HepG2 (cell line): ENCODE results near the gene HEPHL1. TPM values are rescaled to one million over a fixed set of nuclear protein-coding genes. Genes with fewer than 3 reads are reported as not detected.

Source experiments
- ATAC-seq: fragments of 200-7000 bp; cut with Tn5 transposase; 3 replicates; pipeline ENCODE4 v1.9.1; 2020; ENCODE audit warnings: mild to moderate bottlenecking, moderate library complexity
- BruUV-seq: library from RNA; stranded (reverse); fragments of 400-500 nt; replicated peaks from 2 replicates; lab custom pipeline; 2021; lab: Mats Ljungman, UMichigan
- CTCF ChIA-PET: fragments of 300-600 bp; formaldehyde crosslinking; extraction: SDS; loops from one replicate; lab custom pipeline; 2021; ENCODE audit warnings: low total read pairs, inconsistent platforms, low intra/inter-chr PET ratio; lab: Yijun Ruan, JAX
- POLR2A ChIA-PET: fragments of 350-600 bp; sonication (Branson Sonifier 250); formaldehyde crosslinking; loops from one replicate; lab custom pipeline; 2020; ENCODE audit warnings: antibody characterized with exemption, inconsistent platforms; lab: Yijun Ruan, JAX
- DNase-seq: peaks from one replicate; pipeline ENCODE4 v3.0.0-alpha.2; 2015; ENCODE audit warnings: low spot score
- FAIRE-seq: peaks from 3 replicates; lab custom pipeline; 2011; peaks lifted over from hg19 to GRCh38; lab: Jason Lieb, UNC
- H2AFZ ChIP-seq: one replicate; pipeline ENCODE4 v1.6.1; 2011; ENCODE audit warnings: low read length, inconsistent platforms
- H3K27ac ChIP-seq: fragments of 300-600 bp; 3 replicates; pipeline ENCODE4 v1.8.0; 2011; ENCODE audit warnings: mixed run types, mild to moderate bottlenecking, mixed read lengths, low read length, inconsistent platforms; ENCODE audit not compliant: insufficient read depth; ENCODE audit errors: extremely low read length
- H3K27me3 ChIP-seq, 2 experiments: fragments of 200-600 bp in 1 of 2; 2 replicates in 1 of 2; 3 replicates in 1 of 2; pipeline versions ENCODE4 v1.6.0 to v1.8.0; 2011; ENCODE audit warnings: low read length in 2 of 2, mild to moderate bottlenecking in 2 of 2, moderate library complexity in 2 of 2, inconsistent platforms in 1 of 2; ENCODE audit not compliant: insufficient read depth in 2 of 2, control insufficient read depth in 1 of 2
- H3K36me3 ChIP-seq, 2 experiments: fragments of 200-600 bp in 1 of 2; replicated peaks in 1 of 2; 2 replicates in 1 of 2; 3 replicates in 1 of 2; pipeline versions ENCODE4 v1.5.1 to v1.8.0; 2011; ENCODE audit warnings: low read length in 2 of 2, inconsistent platforms in 1 of 2; ENCODE audit not compliant: insufficient read depth in 2 of 2, control insufficient read depth in 1 of 2
- H3K4me1 ChIP-seq: 2 replicates; pipeline ENCODE4 v1.5.1; 2012; ENCODE audit warnings: low read length, inconsistent platforms; ENCODE audit not compliant: insufficient read depth
- H3K4me2 ChIP-seq: 2 replicates; pipeline ENCODE4 v1.6.0; 2011; ENCODE audit warnings: low read depth, low read length, inconsistent platforms
- H3K4me3 ChIP-seq, 3 experiments: fragments of 200-600 bp in 1 of 3; sonication (generic), shearing (Covaris generic) in 1 of 3; replicated peaks in 1 of 3; 2 replicates each; pipeline ENCODE4 v1.5.1; 2011 to 2016; ENCODE audit warnings: low read length in 3 of 3, inconsistent platforms in 2 of 3, low read depth in 2 of 3, mild to moderate bottlenecking in 2 of 3, control low read depth in 1 of 3, mixed read lengths in 1 of 3; ENCODE audit not compliant: insufficient read depth in 1 of 3
- H3K79me2 ChIP-seq: one replicate; pipeline ENCODE4 v1.6.1; 2011; ENCODE audit warnings: low read length, inconsistent platforms; ENCODE audit not compliant: insufficient read depth
- H3K9ac ChIP-seq: 2 replicates; pipeline ENCODE4 v1.6.0; 2011; ENCODE audit warnings: mild to moderate bottlenecking, low read depth, low read length, inconsistent platforms; ENCODE audit not compliant: insufficient read depth
- H3K9me3 ChIP-seq: 2 replicates; pipeline ENCODE4 v1.5.1; 2012; ENCODE audit warnings: mild to moderate bottlenecking, low read length
- H4K20me1 ChIP-seq: 2 replicates; pipeline ENCODE4 v1.6.0; 2011; ENCODE audit warnings: inconsistent platforms, mild to moderate bottlenecking, low read length, moderate library complexity; ENCODE audit not compliant: insufficient read depth
- BCL6 ChIP-seq: IDR thresholded peaks from 2 replicates; pipeline ENCODE4 v1.6.1; 2016; ENCODE audit warnings: missing genetic modification reagents, missing compliant biosample characterization
- BHLHE40 ChIP-seq: IDR thresholded peaks from 2 replicates; pipeline ENCODE4 v1.6.1; 2011; ENCODE audit warnings: low read length, improper control_type of control experiment
- DDIT3 ChIP-seq: sonication (generic); formaldehyde crosslinking; IDR thresholded peaks from 2 replicates; pipeline ENCODE4 v1.4.0; 2020; ENCODE audit warnings: mild to moderate bottlenecking, missing genetic modification reagents
- IKZF4 ChIP-seq: sonication (generic); formaldehyde crosslinking; IDR thresholded peaks from 2 replicates; pipeline ENCODE4 v1.5.1; 2020; ENCODE audit warnings: borderline replicate concordance, mild to moderate bottlenecking, low read depth, missing genetic modification reagents; ENCODE audit errors: not compliant biosample characterization
- MAF1 ChIP-seq: sonication (generic); formaldehyde crosslinking; IDR thresholded peaks from 2 replicates; pipeline ENCODE4 v1.5.0; 2020; ENCODE audit warnings: missing genetic modification reagents, borderline replicate concordance
- MXD4 ChIP-seq: IDR thresholded peaks from 2 replicates; pipeline ENCODE4 v1.6.1; 2016; ENCODE audit warnings: mild to moderate bottlenecking, missing biosample characterization, missing genetic modification reagents
- MZF1 ChIP-seq: sonication (generic); formaldehyde crosslinking; IDR thresholded peaks from 2 replicates; pipeline ENCODE4 v1.8.1; 2023; ENCODE audit warnings: mild to moderate bottlenecking, missing genetic modification reagents, borderline replicate concordance
- PAF1 ChIP-seq: IDR thresholded peaks from 2 replicates; pipeline ENCODE4 v1.6.1; 2016; ENCODE audit warnings: missing genetic modification reagents, missing compliant biosample characterization
- PRPF4 ChIP-seq: fragments of 200-400 bp; formaldehyde crosslinking; IDR thresholded peaks from 2 replicates; pipeline ENCODE4 v1.6.1; 2016; ENCODE audit warnings: low read length, low read depth; ENCODE audit not compliant: poor library complexity, severe bottlenecking
- REXO4 ChIP-seq: sonication (generic); formaldehyde crosslinking; IDR thresholded peaks from 2 replicates; pipeline ENCODE4 v1.8.0; 2022; ENCODE audit warnings: missing genetic modification reagents, mild to moderate bottlenecking, borderline replicate concordance
- RORA ChIP-seq: sonication (generic); formaldehyde crosslinking; IDR thresholded peaks from 2 replicates; pipeline ENCODE4 v1.5.0; 2020; ENCODE audit warnings: mild to moderate bottlenecking, missing genetic modification reagents, moderate library complexity
- XBP1 ChIP-seq: sonication (generic); formaldehyde crosslinking; IDR thresholded peaks from 2 replicates; pipeline ENCODE4 v1.5.0; 2020; ENCODE audit warnings: missing genetic modification reagents
- ZKSCAN1 ChIP-seq: fragments of 150-350 bp; IDR thresholded peaks from 2 replicates; pipeline ENCODE4 v1.6.1; 2014; ENCODE audit warnings: low read length
- ZNF326 ChIP-seq: sonication (generic); formaldehyde crosslinking; IDR thresholded peaks from 2 replicates; pipeline ENCODE4 v1.4.0; 2020; ENCODE audit warnings: missing genetic modification reagents, borderline replicate concordance
- ZNF367 ChIP-seq: sonication (generic); formaldehyde crosslinking; IDR thresholded peaks from 2 replicates; pipeline ENCODE4 v1.4.0; 2020; ENCODE audit warnings: missing genetic modification reagents, borderline replicate concordance
- ZNF780A ChIP-seq: sonication (generic); formaldehyde crosslinking; IDR thresholded peaks from 2 replicates; pipeline ENCODE4 v1.8.0; 2022; ENCODE audit warnings: mild to moderate bottlenecking, missing genetic modification reagents, moderate library complexity
- ZNF839 ChIP-seq: sonication (generic); formaldehyde crosslinking; IDR thresholded peaks from 2 replicates; pipeline ENCODE4 v1.4.0; 2020; ENCODE audit warnings: missing genetic modification reagents, mild to moderate bottlenecking, borderline replicate concordance
- WGBS: methylation state at CpG from one replicate; pipeline ENCODE4 v1.1.6; 2017; ENCODE audit warnings: low lambda C conversion rate; 5-methylcytosine and 5-hydroxymethylcytosine counted together
- in situ Hi-C: cut with HindIII; loops from 2 replicates; pipeline ENCODE4 v1.10.0; 2017; ENCODE audit warnings: low pct_unique_long_range_greater_than_20kb; ENCODE audit not compliant: extremely low pct_ligation_motif_present
- intact Hi-C: fragments of 100-400 bp; cut with micrococcal nuclease; formaldehyde crosslinking; loops from one replicate; pipeline ENCODE4 v1.10.0; 2022; ENCODE audit not compliant: unreplicated experiment
- polyA plus RNA-seq, 8 experiments: library from polyadenylated mRNA; depleted of rRNA in 3 of 8; stranded (reverse) in 7 of 8; unstranded in 1 of 8; fragments of >200 nt; fragmentation: Illumina TruSeq in 4 of 8; extraction: Trizol in 4 of 8; gene quantifications; 2 replicates each; pipeline versions ENCODE4 v1.2.1 to v1.2.3, GENCODE V29; 2011 to 2016; ENCODE audit warnings: low read depth in 4 of 8, missing spikeins in 1 of 8, mixed read lengths in 1 of 8; ENCODE audit not compliant: insufficient read depth in 1 of 8
- total RNA-seq, 5 experiments: library from RNA; depleted of rRNA; stranded (reverse); fragments of >200 nt; fragmentation: Illumina TruSeq; extraction: Trizol; gene quantifications; 2 replicates each; pipeline ENCODE4 v1.2.3, GENCODE V29; 2016; ENCODE audit warnings: low read depth in 1 of 5
- TF ChIP-seq, protein P1 (sequence below): sonication (generic); formaldehyde crosslinking; IDR thresholded peaks from 2 replicates; pipeline ENCODE4 v1.8.1; 2023; ENCODE audit warnings: mild to moderate bottlenecking, missing genetic modification reagents
- TF ChIP-seq, protein P2 (sequence below): sonication (generic); formaldehyde crosslinking; IDR thresholded peaks from 2 replicates; pipeline ENCODE4 v1.8.0; 2023; ENCODE audit warnings: mild to moderate bottlenecking, missing genetic modification reagents

Gene HEPHL1
- total and polyA plus RNA-seq, 2 of the 13 experiments (the other 11 are each of a cell fraction or from before 2014, with no cell fraction given) = 0.04 to 0.05 TPM

- in situ Hi-C loops (no loop called here), intact Hi-C loops (no loop called here)
- Histone ChIP-seq H3K4me2 (peak overlapping the region; percentile 83; the same call in 1 of the 2 replicates), H3K4me1 (peaks cover 43% of the 10 kb centered on the region), H3K9ac (no peak overlapping the region), H3K27ac (no peak overlapping the region), H2AFZ (no peak overlapping the region), H3K27me3 (no peaks in the 10 kb centered on the region; a peak in 1 of 5 replicates), H3K4me3 (no peak overlapping the region), H3K79me2 (peaks cover 53% of the 10 kb centered on the region), H3K36me3 (no peaks in the 10 kb centered on the region), H3K9me3 (no peaks in the 10 kb centered on the region), H4K20me1 (peaks cover 10% of the 10 kb centered on the region; the same call in 1 of the 2 replicates)
- FAIRE-seq (no peak), ATAC-seq (no peak), DNase-seq (no peak)
- 23% methylated on average over 1 of the region's 1 CpG for WGBS
- BruUV-seq = no TSS peak
- CTCF ChIA-PET = no interaction called here
- TF ChIP-seq RORA (CRISPR knock-in tag) (no peak), ZNF367 (CRISPR knock-in tag) (no peak), ZNF839 (CRISPR knock-in tag) (no peak), REXO4 (CRISPR knock-in tag) (no peak), PRPF4 (no peak), IKZF4 (CRISPR knock-in tag) (no peak), MAF1 (CRISPR knock-in tag) (no peak), ZKSCAN1 (no peak), ZNF780A (CRISPR knock-in tag) (no peak), MXD4 (CRISPR knock-in tag) (no peak), BHLHE40 (no peak), XBP1 (CRISPR knock-in tag) (no peak), DDIT3 (CRISPR knock-in tag) (no peak), PAF1 (CRISPR knock-in tag) (no peak), ZNF326 (CRISPR knock-in tag) (no peak), MZF1 (CRISPR knock-in tag) (no peak), BCL6 (CRISPR knock-in tag) (no peak)
- TF ChIP-seq, protein P1, sequence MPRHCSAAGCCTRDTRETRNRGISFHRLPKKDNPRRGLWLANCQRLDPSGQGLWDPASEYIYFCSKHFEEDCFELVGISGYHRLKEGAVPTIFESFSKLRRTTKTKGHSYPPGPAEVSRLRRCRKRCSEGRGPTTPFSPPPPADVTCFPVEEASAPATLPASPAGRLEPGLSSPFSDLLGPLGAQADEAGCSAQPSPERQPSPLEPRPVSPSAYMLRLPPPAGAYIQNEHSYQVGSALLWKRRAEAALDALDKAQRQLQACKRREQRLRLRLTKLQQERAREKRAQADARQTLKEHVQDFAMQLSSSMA (CRISPR knock-in tag) = no peak
- TF ChIP-seq, protein P2, sequence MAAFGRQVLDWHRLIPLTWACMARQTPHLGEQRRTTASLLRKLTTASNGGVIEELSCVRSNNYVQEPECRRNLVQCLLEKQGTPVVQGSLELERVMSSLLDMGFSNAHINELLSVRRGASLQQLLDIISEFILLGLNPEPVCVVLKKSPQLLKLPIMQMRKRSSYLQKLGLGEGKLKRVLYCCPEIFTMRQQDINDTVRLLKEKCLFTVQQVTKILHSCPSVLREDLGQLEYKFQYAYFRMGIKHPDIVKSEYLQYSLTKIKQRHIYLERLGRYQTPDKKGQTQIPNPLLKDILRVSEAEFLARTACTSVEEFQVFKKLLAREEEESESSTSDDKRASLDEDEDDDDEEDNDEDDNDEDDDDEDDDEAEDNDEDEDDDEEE (CRISPR knock-in tag) = no peak
- POLR2A ChIA-PET = no interaction called here
Observed at GRCh38 chr11:94131718-94132115, 110.6 kb downstream of the HEPHL1 start.
